Stimulated activated CD8-positive, alpha-beta memory T cell treated with anti-CD3 and anti-CD28 coated beads, Interleukin-15, amount 100 ng/mL, for 4 hours (primary cell): Measurements from ENCODE around the gene SQSTM1.
A peak's percentile ranks its signal among the peaks of the same experiment; 100 is the strongest.

Source experiments
- DNase-seq, 2 donors: peaks; one replicate each; pipeline ENCODE4 v3.0.0-alpha.2; 2020; ENCODE audit warnings: low read depth in 2 of 2

SQSTM1 gene

GRCh38 chr5:179805529-179806249 is 15.0 kb upstream of the SQSTM1 start:
- no peak for DNase-seq

- DNase-seq: no peak
Observed at GRCh38 chr5:179806250-179807048, 14.3 kb upstream of the SQSTM1 start, which contains the start of gene MGAT4B. Gene MGAT4B, minus strand, starts transcription at chr5:179806866. Its CDS starts 283 bp downstream, at chr5:179806583.

GRCh38 chr5:179812135-179812825 is 8.4 kb upstream of the SQSTM1 start:
- DNase-seq: no peak

GRCh38 chr5:179812997-179813607 is 7.6 kb upstream of the SQSTM1 start:
- DNase-seq: no peak

- DNase-seq: no peak
Observed at GRCh38 chr5:179814090-179814489, 6.6 kb upstream of the SQSTM1 start.

GRCh38 chr5:179815491-179816249 is 5.0 kb upstream of the SQSTM1 start:
- no peak for DNase-seq

- no peak for DNase-seq
Observed at GRCh38 chr5:179816401-179816795, 4.3 kb upstream of the SQSTM1 start.

GRCh38 chr5:179816796-179817469 is 3.8 kb upstream of the SQSTM1 start:
- no peak for DNase-seq

GRCh38 chr5:179817470-179817840 is 3.2 kb upstream of the SQSTM1 start:
- no peak for DNase-seq

GRCh38 chr5:179817890-179818745 is 2.6 kb upstream of the SQSTM1 start:
- DNase-seq: no peak

- DNase-seq: peak; percentile 76 to 77
Observed at GRCh38 chr5:179818746-179819295, 1.9 kb upstream of the SQSTM1 start.

- no peak for DNase-seq
Observed at GRCh38 chr5:179819296-179820126, 1.2 kb upstream of the SQSTM1 start.

GRCh38 chr5:179820127-179820482 is 600 bp upstream of the SQSTM1 start:
- DNase-seq: no peak

GRCh38 chr5:179821298-179822058 is 773 bp downstream of the SQSTM1 start:
- peak; percentile 61 to 68 for DNase-seq

- DNase-seq: no peak
Observed at GRCh38 chr5:179822059-179822432, 1.3 kb downstream of the SQSTM1 start.

- DNase-seq: no peak
Observed at GRCh38 chr5:179822444-179822990, 1.8 kb downstream of the SQSTM1 start.

- DNase-seq: no peak
Observed at GRCh38 chr5:179823937-179824744, 3.4 kb downstream of the SQSTM1 start.
